Stimulated activated CD4-positive, alpha-beta T cell treated with anti-CD3 and anti-CD28 coated beads, Interleukin-15, amount 100 ng/mL, for 1 hour (primary cell): ENCODE results near the gene AFF3.
"Not testable (repeated sequence)": the region's sequence is repeated elsewhere in the genome, so short reads cannot be mapped to it uniquely, and the experiment has no call there.

Source experiments
- DNase-seq, 2 donors: peaks; one replicate each; pipeline ENCODE4 v3.0.0-alpha.2; 2020; ENCODE audit warnings: low read depth in 1 of 2, low spot score in 1 of 2

Gene AFF3

GRCh38 chr2:99688699-99689098 lies 453.7 kb downstream of the AFF3 start:
- no peak for DNase-seq

- DNase-seq, result no peak
These were observed 459.9 kb downstream of the AFF3 start for GRCh38 chr2:99682275-99683060.

GRCh38 chr2:99680946-99681345 lies 461.4 kb downstream of the AFF3 start:
- DNase-seq, result no peak

GRCh38 chr2:99679518-99679917 lies 462.9 kb downstream of the AFF3 start:
- DNase-seq, result no peak

- no peak for DNase-seq
These were observed 463.8 kb downstream of the AFF3 start for GRCh38 chr2:99678625-99679024.

- no peak for DNase-seq
These were observed 464.6 kb downstream of the AFF3 start for GRCh38 chr2:99677814-99678213.

- DNase-seq, result no peak
These were observed 467.2 kb downstream of the AFF3 start for GRCh38 chr2:99675130-99675661.

- no peak for DNase-seq
These were observed 468.3 kb downstream of the AFF3 start for GRCh38 chr2:99674090-99674489.

GRCh38 chr2:99672766-99673350 lies 469.5 kb downstream of the AFF3 start:
- no peak for DNase-seq

- no peak for DNase-seq
These were observed 471.3 kb downstream of the AFF3 start for GRCh38 chr2:99670768-99671734.

- DNase-seq, result no peak
These were observed 476.1 kb downstream of the AFF3 start for GRCh38 chr2:99666256-99666655.

- no peak for DNase-seq
These were observed 478.7 kb downstream of the AFF3 start for GRCh38 chr2:99663641-99664040.

GRCh38 chr2:99662761-99663341 lies 479.5 kb downstream of the AFF3 start:
- no peak for DNase-seq

GRCh38 chr2:99661761-99662160 lies 480.6 kb downstream of the AFF3 start:
- DNase-seq, result not testable (repeated sequence)

- DNase-seq, result no peak
These were observed 481.6 kb downstream of the AFF3 start for GRCh38 chr2:99660616-99661406.

- DNase-seq, result no peak
These were observed 482.5 kb downstream of the AFF3 start for GRCh38 chr2:99659874-99660273.

GRCh38 chr2:99657691-99658258 lies 484.6 kb downstream of the AFF3 start:
- DNase-seq, result no peak

GRCh38 chr2:99656994-99657393 lies 485.4 kb downstream of the AFF3 start:
- no peak for DNase-seq

- no peak for DNase-seq
These were observed 489.0 kb downstream of the AFF3 start for GRCh38 chr2:99653433-99653832.

- DNase-seq, result no peak
These were observed 489.5 kb downstream of the AFF3 start for GRCh38 chr2:99652862-99653261.
